HCT116 (cell line): ENCODE data around the gene BAZ1B. TPM values are rescaled to one million over a fixed set of nuclear protein-coding genes. Genes with fewer than 3 reads are reported as not detected.

Experiments used
- ATAC-seq: fragments of 200-7000 bp; cut with Tn5 transposase; 2 replicates; pipeline ENCODE4 v1.9.1; 2020; ENCODE audit warnings: mild to moderate bottlenecking, moderate library complexity
- BruUV-seq: library from RNA; stranded (reverse); fragments of 400-500 nt; replicated peaks from 2 replicates; lab custom pipeline; 2021; lab: Mats Ljungman, UMichigan
- CTCF ChIA-PET: fragments of 300-600 bp; sonication (Branson Sonifier 250); formaldehyde crosslinking; loops from one replicate; lab custom pipeline; 2021; ENCODE audit warnings: antibody characterized with exemption; lab: Charles Lee
- POLR2A ChIA-PET: fragments of 300-600, 350-600 bp; sonication (Branson Sonifier 250); formaldehyde crosslinking; loops from one replicate; lab custom pipeline; 2021; ENCODE audit warnings: antibody characterized with exemption; lab: Charles Lee
- RAD21 ChIA-PET, 2 experiments: fragments of 300-600 bp; sonication (Branson Sonifier 250); formaldehyde crosslinking; loops; one replicate each; lab custom pipeline; 2023; ENCODE audit warnings: low total read pairs in 2 of 2; ENCODE audit not compliant: uncharacterized antibody in 2 of 2, unreplicated experiment in 2 of 2, low non-redundant PET in 1 of 2; lab: Charles Lee
- DNase-seq: peaks from one replicate; pipeline ENCODE4 v3.0.0-alpha.2; 2010; ENCODE audit warnings: low read depth, low spot score
- H2AFZ ChIP-seq: fragments of 200-600 bp; shearing (Covaris generic), sonication (generic); 2 replicates; pipeline ENCODE4 v1.6.1; 2017; ENCODE audit warnings: low read depth, mixed run types, mixed read lengths, antibody characterized with exemption, low read length; ENCODE audit not compliant: poor library complexity, severe bottlenecking
- H3K27ac ChIP-seq: 2 replicates; pipeline ENCODE4 v1.5.1; 2012; ENCODE audit warnings: low read depth, low read length
- H3K27me3 ChIP-seq: fragments of 200-600 bp; sonication (generic); 2 replicates; pipeline ENCODE4 v1.6.1; 2016; ENCODE audit warnings: mixed run types, low read length, mixed read lengths; ENCODE audit not compliant: insufficient read depth
- H3K36me3 ChIP-seq, 2 experiments: fragments of 200-500 bp in 1 of 2; fragments of 200-600 bp in 1 of 2; sonication (Bioruptor generic) in 1 of 2; sonication (generic) in 1 of 2; 2 replicates each; pipeline versions ENCODE4 v1.5.1 to v1.6.1; 2014 to 2016; ENCODE audit warnings: low read length in 2 of 2, inconsistent platforms in 1 of 2, mixed read lengths in 1 of 2, mixed run types in 1 of 2; ENCODE audit not compliant: insufficient read depth in 2 of 2, control insufficient read depth in 1 of 2
- H3K4me1 ChIP-seq, 2 experiments: fragments of 200-600 bp in 1 of 2; sonication (generic) in 1 of 2; 2 replicates each; pipeline versions ENCODE4 v1.5.1 to v1.6.1; 2012 to 2017; ENCODE audit warnings: low read length in 2 of 2, inconsistent platforms in 1 of 2, mild to moderate bottlenecking in 1 of 2, mixed read lengths in 1 of 2, mixed run types in 1 of 2, moderate library complexity in 1 of 2; ENCODE audit not compliant: insufficient read depth in 2 of 2, control insufficient read depth in 1 of 2
- H3K4me2 ChIP-seq: fragments of 200-600 bp; sonication (generic); 2 replicates; pipeline ENCODE4 v1.6.1; 2017; ENCODE audit warnings: mixed run types, low read length, mixed read lengths
- H3K4me3 ChIP-seq, 2 experiments: fragments of 200-600 bp in 1 of 2; sonication (generic) in 1 of 2; replicated peaks in 1 of 2; 2 replicates each; pipeline ENCODE4 v1.5.1; 2011 to 2016; ENCODE audit warnings: low read length in 2 of 2, control low read depth in 1 of 2, low read depth in 1 of 2, mild to moderate bottlenecking in 1 of 2, mixed read lengths in 1 of 2, mixed run types in 1 of 2
- H3K79me2 ChIP-seq: fragments of 200-600 bp; sonication (generic); 2 replicates; pipeline ENCODE4 v1.6.1; 2017; ENCODE audit warnings: mild to moderate bottlenecking, mixed run types, low read length, moderate library complexity, mixed read lengths; ENCODE audit not compliant: insufficient read depth
- H3K9ac ChIP-seq: fragments of 200-600 bp; sonication (generic); 2 replicates; pipeline ENCODE4 v1.6.1; 2016; ENCODE audit warnings: low read length, mixed read lengths
- H3K9me2 ChIP-seq: fragments of 200-600 bp; sonication (generic), shearing (Covaris generic); 2 replicates; pipeline ENCODE4 v1.6.1; 2017; ENCODE audit warnings: mixed run types, mild to moderate bottlenecking, moderate library complexity; ENCODE audit not compliant: insufficient read depth
- H3K9me3 ChIP-seq, 2 experiments: fragments of 200-500 bp in 1 of 2; fragments of 200-600 bp in 1 of 2; sonication (Bioruptor generic) in 1 of 2; sonication (generic) in 1 of 2; 2 replicates each; pipeline ENCODE4 v1.6.1; 2014 to 2017; ENCODE audit warnings: low read length in 2 of 2, mixed read lengths in 2 of 2, inconsistent platforms in 1 of 2, low read depth in 1 of 2, mild to moderate bottlenecking in 1 of 2, mixed run types in 1 of 2, moderate library complexity in 1 of 2; ENCODE audit not compliant: control insufficient read depth in 1 of 2, insufficient read depth in 1 of 2
- H4K20me1 ChIP-seq: fragments of 200-600 bp; sonication (generic), shearing (Covaris generic); 2 replicates; pipeline ENCODE4 v1.6.1; 2017; ENCODE audit warnings: mixed run types, mild to moderate bottlenecking, moderate library complexity; ENCODE audit not compliant: insufficient read depth
- CBX3 ChIP-seq: IDR thresholded peaks from 2 replicates; pipeline ENCODE4 v1.6.1; 2012; ENCODE audit warnings: low read depth
- CEBPB ChIP-seq: IDR thresholded peaks from 2 replicates; pipeline ENCODE4 v1.6.1; 2012; ENCODE audit warnings: low read depth
- EGR1 ChIP-seq: IDR thresholded peaks from 2 replicates; pipeline ENCODE4 v1.6.1; 2012; ENCODE audit warnings: low read depth
- ELF1 ChIP-seq: IDR thresholded peaks from 2 replicates; pipeline ENCODE4 v1.6.1; 2012; ENCODE audit warnings: low read depth, borderline replicate concordance
- EZH2 ChIP-seq: fragments of 200-600 bp; sonication (generic); IDR thresholded peaks from 2 replicates; pipeline ENCODE4 v1.6.1; 2017; ENCODE audit warnings: antibody characterized with exemption, mixed run types
- FOSL1 ChIP-seq: IDR thresholded peaks from 2 replicates; pipeline ENCODE4 v1.6.1; 2012; ENCODE audit warnings: low read depth
- JUND ChIP-seq: IDR thresholded peaks from 2 replicates; pipeline ENCODE4 v1.6.1; 2012
- POLR2A ChIP-seq: IDR thresholded peaks from 2 replicates; pipeline ENCODE4 v1.7.0; 2011; ENCODE audit warnings: borderline replicate concordance; ENCODE audit not compliant: insufficient read depth, insufficient read length; ENCODE audit errors: extremely low read depth
- POLR2AphosphoS5 ChIP-seq: IDR thresholded peaks from 2 replicates; pipeline ENCODE4 v1.6.1; 2011; ENCODE audit warnings: mild to moderate bottlenecking, low read depth, low read length, moderate library complexity
- RAD21 ChIP-seq: IDR thresholded peaks from 2 replicates; pipeline ENCODE4 v1.6.1; 2012; ENCODE audit warnings: low read depth, mild to moderate bottlenecking
- SIN3A ChIP-seq: IDR thresholded peaks from 2 replicates; pipeline ENCODE4 v1.6.1; 2012; ENCODE audit warnings: low read depth
- SRF ChIP-seq: IDR thresholded peaks from 2 replicates; pipeline ENCODE4 v1.6.1; 2012; ENCODE audit warnings: low read depth
- TCF7L2 ChIP-seq: IDR thresholded peaks from 2 replicates; pipeline ENCODE4 v1.7.0; 2011; ENCODE audit warnings: borderline replicate concordance, inconsistent platforms; ENCODE audit not compliant: insufficient read depth, insufficient read length; ENCODE audit errors: extremely low read depth
- YY1 ChIP-seq: IDR thresholded peaks from 2 replicates; pipeline ENCODE4 v1.6.1; 2011; ENCODE audit warnings: low read length, low read depth, moderate library complexity, mild to moderate bottlenecking; ENCODE audit not compliant: insufficient replicate concordance; ENCODE audit errors: extremely low read depth
- ZFX ChIP-seq: fragments of 450-650 bp; IDR thresholded peaks from 2 replicates; pipeline ENCODE4 v1.6.1; 2017
- ZNF274 ChIP-seq: fragments of 200-500 bp; sonication (Bioruptor generic); IDR thresholded peaks from 2 replicates; pipeline ENCODE4 v1.6.1; 2014; ENCODE audit warnings: mild to moderate bottlenecking, low read depth, low read length, inconsistent platforms
- intact Hi-C: fragments of 100-400 bp; cut with micrococcal nuclease; formaldehyde crosslinking; loops from 2 replicates; pipeline ENCODE4 v1.10.0; 2022
- total RNA-seq: library from RNA; stranded (reverse); gene quantifications from one replicate; pipeline ENCODE4 v1.2.1, GENCODE V29; 2021; ENCODE audit not compliant: unreplicated experiment
- TF ChIP-seq, protein P1 (sequence below), 3 experiments: fragments of 200-600 bp in 1 of 3; sonication (generic) in 1 of 3; IDR thresholded peaks in 2 of 3; conservative IDR thresholded peaks in 1 of 3; 2 replicates each; pipeline ENCODE4 v1.5.1; 2012 to 2017; ENCODE audit warnings: low read depth in 2 of 3, low read length in 2 of 3, antibody characterized with exemption in 1 of 3, borderline replicate concordance in 1 of 3, control low read depth in 1 of 3, mild to moderate bottlenecking in 1 of 3, mixed read lengths in 1 of 3, mixed run types in 1 of 3, moderate library complexity in 1 of 3; ENCODE audit not compliant: insufficient read depth in 1 of 3
- TF ChIP-seq, protein P2 (sequence below): IDR thresholded peaks from 2 replicates; pipeline ENCODE4 v1.6.1; 2012
- TF ChIP-seq, protein P3 (sequence below): IDR thresholded peaks from 2 replicates; pipeline ENCODE4 v1.6.1; 2012

The BAZ1B gene
- total RNA-seq, 1 experiment from 2014 or later = 81.1 TPM

DNA sequence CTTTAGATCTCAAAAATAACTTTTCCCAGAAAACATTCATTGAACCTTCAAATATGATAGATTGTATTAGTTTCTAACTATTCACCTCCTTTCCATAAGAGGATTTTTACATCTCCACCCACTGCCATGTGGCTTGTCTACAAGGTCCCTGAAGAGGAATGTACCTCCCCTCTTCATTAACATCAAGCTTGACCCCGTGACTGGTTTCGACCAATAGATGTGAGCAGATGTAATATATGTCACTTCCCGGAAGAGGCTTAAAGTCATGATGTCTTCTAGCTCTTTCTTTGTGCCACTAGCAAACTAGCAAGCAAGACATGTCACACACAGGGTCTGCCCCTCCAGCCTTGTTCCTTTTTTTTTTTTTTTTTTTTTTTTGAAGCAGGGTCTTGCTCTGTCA lies 6.9 kb downstream of the BAZ1B start:
- H2AFZ ChIP-seq = no peak overlapping the region
- peaks cover 23 to 46% of the 10 kb centered on the region in 2 experiments for H3K36me3 ChIP-seq
- TF ChIP-seq ZNF274 (no peak), ELF1 (no peak), TCF7L2 (no peak), CEBPB (no peak), SIN3A (no peak), SRF (no peak), EZH2 (no peak), CBX3 (no peak), POLR2A (no peak), JUND (no peak), EGR1 (no peak), RAD21 (no peak), ZFX (no peak), YY1 (no peak), POLR2AphosphoS5 (no peak), FOSL1 (no peak)
- TF ChIP-seq, protein P1, sequence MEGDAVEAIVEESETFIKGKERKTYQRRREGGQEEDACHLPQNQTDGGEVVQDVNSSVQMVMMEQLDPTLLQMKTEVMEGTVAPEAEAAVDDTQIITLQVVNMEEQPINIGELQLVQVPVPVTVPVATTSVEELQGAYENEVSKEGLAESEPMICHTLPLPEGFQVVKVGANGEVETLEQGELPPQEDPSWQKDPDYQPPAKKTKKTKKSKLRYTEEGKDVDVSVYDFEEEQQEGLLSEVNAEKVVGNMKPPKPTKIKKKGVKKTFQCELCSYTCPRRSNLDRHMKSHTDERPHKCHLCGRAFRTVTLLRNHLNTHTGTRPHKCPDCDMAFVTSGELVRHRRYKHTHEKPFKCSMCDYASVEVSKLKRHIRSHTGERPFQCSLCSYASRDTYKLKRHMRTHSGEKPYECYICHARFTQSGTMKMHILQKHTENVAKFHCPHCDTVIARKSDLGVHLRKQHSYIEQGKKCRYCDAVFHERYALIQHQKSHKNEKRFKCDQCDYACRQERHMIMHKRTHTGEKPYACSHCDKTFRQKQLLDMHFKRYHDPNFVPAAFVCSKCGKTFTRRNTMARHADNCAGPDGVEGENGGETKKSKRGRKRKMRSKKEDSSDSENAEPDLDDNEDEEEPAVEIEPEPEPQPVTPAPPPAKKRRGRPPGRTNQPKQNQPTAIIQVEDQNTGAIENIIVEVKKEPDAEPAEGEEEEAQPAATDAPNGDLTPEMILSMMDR (IDR thresholded peaks at IDR 0.05 in 2 of 3, conservative IDR thresholded peaks at IDR 0.05 in 1 of 3; ENCODE audit: borderline replicate concordance in 1 of 3, insufficient read depth in 1 of 3, low read depth in 2 of 3, low read length in 2 of 3) = no peak
- TF ChIP-seq, protein P2, sequence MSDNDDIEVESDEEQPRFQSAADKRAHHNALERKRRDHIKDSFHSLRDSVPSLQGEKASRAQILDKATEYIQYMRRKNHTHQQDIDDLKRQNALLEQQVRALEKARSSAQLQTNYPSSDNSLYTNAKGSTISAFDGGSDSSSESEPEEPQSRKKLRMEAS = no peak
- TF ChIP-seq, protein P3, sequence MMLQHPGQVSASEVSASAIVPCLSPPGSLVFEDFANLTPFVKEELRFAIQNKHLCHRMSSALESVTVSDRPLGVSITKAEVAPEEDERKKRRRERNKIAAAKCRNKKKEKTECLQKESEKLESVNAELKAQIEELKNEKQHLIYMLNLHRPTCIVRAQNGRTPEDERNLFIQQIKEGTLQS = no peak
- no peak overlapping the region for H3K4me3 ChIP-seq
- H3K4me2 ChIP-seq = no peak overlapping the region
- CTCF ChIA-PET = interaction anchor here (1.0 kb wide), 1 partner anchor 219 kb away, joined by 4 read pairs; no protein-coding TSS in a partner anchor
- H3K27ac ChIP-seq = peak overlapping the region; percentile 4; the same call in 1 of the 2 replicates
- peaks cover 99% of the 10 kb centered on the region for H3K79me2 ChIP-seq
- ATAC-seq = no peak
- DNase-seq = no peak
- H3K9ac ChIP-seq = no peak overlapping the region
- no peaks in the 10 kb centered on the region for H3K9me3 ChIP-seq
- RAD21 ChIA-PET = no interaction called here
- H3K4me1 ChIP-seq = peaks cover 8% of the 10 kb centered on the region in 2 experiments; a peak in 3 of 4 replicates
- POLR2A ChIA-PET = no interaction called here
- no TSS peak for BruUV-seq
- no peaks in the 10 kb centered on the region for H3K9me2 ChIP-seq
- H4K20me1 ChIP-seq = peaks cover 22% of the 10 kb centered on the region; the same call in 1 of the 2 replicates
- no peaks in the 10 kb centered on the region for H3K27me3 ChIP-seq
- intact Hi-C loops = no loop called here
